ENCODE data around the gene CD33. TPM values are rescaled to one million over a fixed set of nuclear protein-coding genes. Genes with fewer than 3 reads are reported as not detected.

The CD33 gene
- total RNA-seq, 3 donors from 2014 or later (not counting 1 experiment from before 2014, with no cell fraction given), result 2.3 to 6.5 (median 6.0) TPM

Other genes with a start within 250 kb of the CD33 start
- gene KLK7, start 241.2 kb upstream of the CD33 start, total RNA-seq, result not detected
- gene KLK8, start 223.5 kb upstream of the CD33 start, total RNA-seq, result not detected
- not detected for gene KLK10, start 205.4 kb upstream of the CD33 start, total RNA-seq
- gene KLK11, start 198.5 kb upstream of the CD33 start, total RNA-seq, result not detected
- not detected for gene KLK12, start 190.1 kb upstream of the CD33 start, total RNA-seq
- not detected for gene KLK13, start 160.0 kb upstream of the CD33 start, total RNA-seq
- 1 to 10 TPM in 2 of 3 donors, under 1 TPM in 1; 0.64 to 1.3 (median 1.1) TPM for gene KLK14, start 142.2 kb upstream of the CD33 start, total RNA-seq
- gene CTU1, start 116.7 kb upstream of the CD33 start, total RNA-seq, result 1 to 10 TPM; 2.5 to 6.5 (median 3.8) TPM
- 10 to 100 TPM; 13.0 to 15.3 (median 13.8) TPM for gene SIGLEC9, start 100.2 kb upstream of the CD33 start, total RNA-seq
- gene SIGLEC7, start 82.8 kb upstream of the CD33 start, total RNA-seq, result 10 to 100 TPM; 48.6 to 56.0 (median 49.5) TPM
- gene SIGLECL1, start 26.0 kb downstream of the CD33 start, total RNA-seq, result not detected
- gene IGLON5, start 86.6 kb downstream of the CD33 start, total RNA-seq, result not detected
- gene VSIG10L, start 117.1 kb downstream of the CD33 start, total RNA-seq, result under 1 TPM in 2 of 3 donors, not detected in 1; 0.52 to 0.68 TPM
- 10 to 100 TPM; 44.9 to 60.1 (median 55.0) TPM for gene ETFB, start 141.3 kb downstream of the CD33 start, total RNA-seq
- 10 to 100 TPM; 72.8 to 83.2 (median 75.3) TPM for gene CLDND2, start 143.9 kb downstream of the CD33 start, total RNA-seq
- gene NKG7, start 147.6 kb downstream of the CD33 start, total RNA-seq, result 1,000 to 10,000 TPM; 2,907 to 3,894 (median 3,151) TPM
- 10 to 100 TPM in 1 of 3 donors, 1 to 10 TPM in 2; 5.9 to 10.3 (median 8.5) TPM for gene LIM2, start 162.9 kb downstream of the CD33 start, total RNA-seq
- gene C19orf84, start 165.5 kb downstream of the CD33 start, total RNA-seq, result 1 to 10 TPM; 1.4 to 3.6 (median 1.7) TPM
- gene SIGLEC10, start 192.6 kb downstream of the CD33 start, total RNA-seq, result 10 to 100 TPM in 1 of 3 donors, 1 to 10 TPM in 2; 1.7 to 28.9 (median 6.6) TPM
- not detected for gene SIGLEC8, start 233.4 kb downstream of the CD33 start, total RNA-seq